BE2C (cell line): Measurements from ENCODE around the gene CACTIN.

Source experiments
- DNase-seq: peaks from one replicate; pipeline ENCODE4 v3.0.0-alpha.2; 2020
- H3K27me3 ChIP-seq: fragments of 250-450 bp; sonication (Bioruptor Pico); 2 replicates; pipeline ENCODE4 v1.5.1; 2020; ENCODE audit warnings: mild to moderate bottlenecking
- H3K36me3 ChIP-seq: fragments of 250-450 bp; sonication (Bioruptor Pico); 2 replicates; pipeline ENCODE4 v1.5.1; 2020; ENCODE audit warnings: mild to moderate bottlenecking
- H3K4me1 ChIP-seq: fragments of 250-450 bp; sonication (Bioruptor Pico); 2 replicates; pipeline ENCODE4 v1.5.1; 2020
- H3K4me3 ChIP-seq: 2 replicates; pipeline ENCODE4 v1.5.1; 2011; ENCODE audit warnings: low read depth, low read length
- H3K9me3 ChIP-seq: fragments of 250-450 bp; sonication (Bioruptor Pico); 2 replicates; pipeline ENCODE4 v1.5.1; 2020
- TF ChIP-seq, protein P1 (sequence below): IDR thresholded peaks from 2 replicates; pipeline ENCODE4 v1.5.1; 2012; ENCODE audit warnings: mild to moderate bottlenecking, low read depth, low read length

Gene CACTIN

GRCh38 chr19:3609779-3610719 lies 16.5 kb downstream of the CACTIN start:
- DNase-seq: no peak
- Histone ChIP-seq H3K4me3 (no peak overlapping the region), H3K36me3 (peaks cover 27% of the 10 kb centered on the region), H3K9me3 (no peaks in the 10 kb centered on the region), H3K4me1 (no peaks in the 10 kb centered on the region), H3K27me3 (no peaks in the 10 kb centered on the region)
- TF ChIP-seq, protein P1, sequence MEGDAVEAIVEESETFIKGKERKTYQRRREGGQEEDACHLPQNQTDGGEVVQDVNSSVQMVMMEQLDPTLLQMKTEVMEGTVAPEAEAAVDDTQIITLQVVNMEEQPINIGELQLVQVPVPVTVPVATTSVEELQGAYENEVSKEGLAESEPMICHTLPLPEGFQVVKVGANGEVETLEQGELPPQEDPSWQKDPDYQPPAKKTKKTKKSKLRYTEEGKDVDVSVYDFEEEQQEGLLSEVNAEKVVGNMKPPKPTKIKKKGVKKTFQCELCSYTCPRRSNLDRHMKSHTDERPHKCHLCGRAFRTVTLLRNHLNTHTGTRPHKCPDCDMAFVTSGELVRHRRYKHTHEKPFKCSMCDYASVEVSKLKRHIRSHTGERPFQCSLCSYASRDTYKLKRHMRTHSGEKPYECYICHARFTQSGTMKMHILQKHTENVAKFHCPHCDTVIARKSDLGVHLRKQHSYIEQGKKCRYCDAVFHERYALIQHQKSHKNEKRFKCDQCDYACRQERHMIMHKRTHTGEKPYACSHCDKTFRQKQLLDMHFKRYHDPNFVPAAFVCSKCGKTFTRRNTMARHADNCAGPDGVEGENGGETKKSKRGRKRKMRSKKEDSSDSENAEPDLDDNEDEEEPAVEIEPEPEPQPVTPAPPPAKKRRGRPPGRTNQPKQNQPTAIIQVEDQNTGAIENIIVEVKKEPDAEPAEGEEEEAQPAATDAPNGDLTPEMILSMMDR: no peak

DNA sequence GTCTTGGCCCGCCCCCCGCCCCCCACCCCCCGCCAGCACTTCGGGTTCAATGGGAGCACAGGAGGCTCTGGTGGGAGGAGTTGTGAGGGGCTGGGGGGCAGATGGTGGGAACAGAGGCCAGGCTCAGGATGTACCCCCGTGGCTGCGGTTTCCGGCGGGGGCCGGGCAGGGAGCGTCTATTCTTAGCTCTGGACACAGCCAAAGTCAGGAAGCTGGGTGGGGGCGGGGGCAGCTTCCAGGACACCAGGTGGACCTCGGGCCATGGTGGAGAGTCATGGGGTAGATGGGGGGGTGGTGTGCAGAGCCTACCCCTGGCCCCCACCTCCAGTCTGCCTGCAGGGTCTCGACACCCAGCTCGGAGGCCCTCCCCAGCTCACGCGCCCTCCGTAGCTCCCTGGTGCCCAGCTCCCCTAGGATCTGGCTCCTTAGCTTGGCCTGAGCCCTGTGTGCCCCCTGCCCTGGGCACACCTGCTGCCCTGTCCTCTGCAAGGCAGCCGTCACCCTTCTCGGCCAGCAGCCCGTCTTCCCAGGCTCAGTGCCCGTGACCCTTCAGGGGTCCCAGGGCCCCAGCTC lies 17.8 kb downstream of the CACTIN start:
- no peak for DNase-seq
- Histone ChIP-seq H3K36me3 (peaks cover 27% of the 10 kb centered on the region), H3K4me3 (no peak overlapping the region), H3K9me3 (no peaks in the 10 kb centered on the region), H3K4me1 (no peaks in the 10 kb centered on the region), H3K27me3 (no peaks in the 10 kb centered on the region)
- TF ChIP-seq, protein P1: no peak

DNA sequence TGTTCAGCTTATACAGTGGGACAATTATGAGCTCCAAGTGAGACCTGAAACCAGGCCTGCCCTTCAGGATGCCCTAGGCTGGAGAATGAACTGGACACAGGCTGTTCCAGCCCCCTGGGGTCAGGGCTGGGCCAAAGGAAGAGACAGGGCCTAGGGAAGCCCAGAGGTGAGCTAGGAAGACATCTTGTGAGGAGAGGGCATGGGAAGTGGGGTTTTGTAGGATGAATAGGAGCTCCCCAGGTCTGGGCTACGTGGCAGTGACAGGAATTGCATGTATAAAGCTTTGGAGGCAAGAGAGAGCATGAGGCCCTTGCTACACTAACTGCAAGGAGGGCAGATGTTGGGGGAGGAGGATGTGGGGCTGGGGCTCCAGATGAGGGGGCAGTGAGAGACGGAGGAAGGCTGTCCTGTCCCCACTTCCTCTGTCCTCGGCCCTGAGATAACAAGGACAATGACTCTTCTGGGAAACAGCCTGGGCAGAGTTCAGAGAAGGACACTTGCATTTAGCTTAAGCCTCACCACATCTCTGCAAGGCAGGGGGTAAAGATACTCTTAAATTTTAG lies 18.4 kb downstream of the CACTIN start:
- H3K36me3 ChIP-seq: peaks cover 27% of the 10 kb centered on the region
- no peaks in the 10 kb centered on the region for H3K4me1 ChIP-seq
- no peaks in the 10 kb centered on the region for H3K27me3 ChIP-seq
- TF ChIP-seq, protein P1: no peak
- no peaks in the 10 kb centered on the region for H3K9me3 ChIP-seq
- no peak for DNase-seq
- no peak overlapping the region for H3K4me3 ChIP-seq

- TF ChIP-seq, protein P1: no peak
- Histone ChIP-seq H3K27me3 (no peaks in the 10 kb centered on the region), H3K4me3 (peak overlapping the region; percentile 52; the same call in 1 of the 2 replicates), H3K4me1 (no peaks in the 10 kb centered on the region), H3K36me3 (peaks cover 24% of the 10 kb centered on the region), H3K9me3 (no peaks in the 10 kb centered on the region)
- DNase-seq: no peak
Measured at GRCh38 chr19:3607303-3608078, 19.1 kb downstream of the CACTIN start.

DNA sequence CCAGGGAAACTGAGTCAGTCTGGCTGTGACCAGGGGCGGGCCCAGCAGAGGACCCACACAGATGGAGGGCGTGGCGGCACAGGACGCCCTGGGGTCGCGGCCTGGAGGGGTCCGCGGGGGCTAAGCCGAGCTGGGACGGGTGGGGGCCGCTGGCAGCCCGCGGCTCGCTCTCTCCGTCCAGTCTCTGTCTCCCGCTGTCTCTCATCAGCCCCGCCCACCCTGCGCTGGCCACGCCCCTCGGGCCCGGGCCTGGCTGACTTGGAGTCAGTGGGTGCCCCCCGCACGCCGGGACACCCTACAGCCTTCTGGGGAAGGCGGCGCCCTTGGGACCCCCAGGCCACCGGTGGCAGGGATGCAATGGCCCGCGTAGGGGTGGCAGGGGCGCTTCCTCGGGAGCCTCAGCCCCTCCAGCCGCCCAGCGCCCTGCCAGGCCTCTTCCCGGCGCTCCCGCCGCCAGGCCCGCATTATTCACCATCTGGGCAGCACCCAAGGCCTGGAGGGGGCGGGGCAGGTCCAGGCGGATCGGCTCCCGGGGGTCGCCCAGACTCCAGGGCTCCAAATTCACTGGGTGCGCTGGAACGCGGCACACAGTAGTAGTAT lies 19.8 kb downstream of the CACTIN start, which contains the start of gene TBXA2R:
TBXA2R (minus strand) TSS at position 186 of the 600 bp plus-strand sequence. CDS start 6,241 bp downstream, outside the sequence.
- DNase-seq: peak; percentile 81
- peak within 1 kb of the TSS; percentile 52 for H3K4me3 ChIP-seq
- H3K9me3 ChIP-seq: no peaks in the 10 kb centered on the region
- no peaks in the 10 kb centered on the region for H3K4me1 ChIP-seq
- H3K36me3 ChIP-seq: peaks cover 17% of the 10 kb centered on the region
- no peaks in the 10 kb centered on the region for H3K27me3 ChIP-seq
- TF ChIP-seq, protein P1: no peak
